Neural progenitor cell (in vitro differentiated cells): ENCODE measurements around the gene MTG1. TPM values are rescaled to one million over a fixed set of nuclear protein-coding genes. Genes with fewer than 3 reads are reported as not detected.

ENCODE experiments used
- DNase-seq: peaks from one replicate; pipeline ENCODE4 v3.0.0-alpha.2; 2016; ENCODE audit warnings: low spot score
- H2AFZ ChIP-seq: fragments of 200-600 bp; sonication (generic); replicated peaks from 2 replicates; pipeline ENCODE4 v1.6.1; 2016; ENCODE audit warnings: antibody characterized with exemption
- H3F3A ChIP-seq: fragments of 200-600 bp; sonication (generic); 2 replicates; pipeline ENCODE4 v1.6.1; 2016; ENCODE audit warnings: antibody characterized with exemption, low read depth
- H3K27ac ChIP-seq: fragments of 200-600 bp; sonication (generic); 2 replicates; pipeline ENCODE4 v1.5.1; 2016; ENCODE audit warnings: mild to moderate bottlenecking
- H3K27me3 ChIP-seq: fragments of 200-600 bp; sonication (generic); 2 replicates; pipeline ENCODE4 v1.6.1; 2016; ENCODE audit warnings: mild to moderate bottlenecking, moderate library complexity
- H3K36me3 ChIP-seq: fragments of 200-600 bp; sonication (generic); 2 replicates; pipeline ENCODE4 v1.5.1; 2016
- H3K4me1 ChIP-seq: fragments of 200-600 bp; sonication (generic); 2 replicates; pipeline ENCODE4 v1.6.1; 2016; ENCODE audit warnings: mixed run types
- H3K4me2 ChIP-seq: fragments of 200-600 bp; sonication (generic); 2 replicates; pipeline ENCODE4 v1.6.1; 2016
- H3K4me3 ChIP-seq: fragments of 200-600 bp; sonication (generic); 2 replicates; pipeline ENCODE4 v1.5.1; 2016
- H3K79me2 ChIP-seq: fragments of 200-600 bp; sonication (generic); 2 replicates; pipeline ENCODE4 v1.6.1; 2016; ENCODE audit warnings: low read depth
- H3K9ac ChIP-seq: fragments of 200-600 bp; sonication (generic); 2 replicates; pipeline ENCODE4 v1.6.1; 2016
- H3K9me3 ChIP-seq: fragments of 200-600 bp; sonication (generic); 2 replicates; pipeline ENCODE4 v1.5.1; 2016; ENCODE audit warnings: low read depth
- H4K20me1 ChIP-seq: fragments of 200-600 bp; sonication (generic); 2 replicates; pipeline ENCODE4 v1.6.1; 2016; ENCODE audit warnings: low read depth
- H3K27ac Mint-ChIP-seq: 3 replicates; pipeline ENCODE4 v1.8.0; 2021; ENCODE audit warnings: mixed read lengths
- H3K27me3 Mint-ChIP-seq: 2 replicates; pipeline ENCODE4 v1.8.0; 2022; ENCODE audit warnings: low read depth, mild to moderate bottlenecking, inconsistent platforms, moderate library complexity, mixed read lengths; ENCODE audit not compliant: insufficient read depth
- H3K36me3 Mint-ChIP-seq: 3 replicates; pipeline ENCODE4 v1.8.0; 2021; ENCODE audit warnings: mixed read lengths
- H3K4me1 Mint-ChIP-seq: 3 replicates; pipeline ENCODE4 v1.8.0; 2021; ENCODE audit warnings: mixed read lengths
- H3K4me3 Mint-ChIP-seq: 3 replicates; pipeline ENCODE4 v1.8.0; 2021; ENCODE audit warnings: mild to moderate bottlenecking, moderate library complexity, mixed read lengths
- H3K9me3 Mint-ChIP-seq: 3 replicates; pipeline ENCODE4 v1.8.0; 2020; ENCODE audit warnings: mixed read lengths
- EZH2 ChIP-seq: fragments of 200-600 bp; sonication (generic); IDR thresholded peaks from 2 replicates; pipeline ENCODE4 v1.6.1; 2017; ENCODE audit warnings: antibody characterized with exemption, mild to moderate bottlenecking, moderate library complexity
- EZH2phosphoT487 ChIP-seq: fragments of 200-600 bp; sonication (generic); IDR thresholded peaks from 2 replicates; pipeline ENCODE4 v1.6.1; 2017; ENCODE audit warnings: antibody characterized with exemption
- total RNA-seq: library from RNA; depleted of rRNA; stranded (reverse); fragments of >200 nt; gene quantifications from 2 replicates; pipeline ENCODE4 v1.2.3, GENCODE V29; 2015; ENCODE audit warnings: low replicate concordance
- TF ChIP-seq, protein P1 (sequence below): fragments of 200-600 bp; sonication (generic); IDR thresholded peaks from 2 replicates; pipeline ENCODE4 v1.5.1; 2017; ENCODE audit warnings: antibody characterized with exemption, mild to moderate bottlenecking

MTG1 gene
- total RNA-seq, 1 donor from 2014 or later, result 28.0 TPM

DNA sequence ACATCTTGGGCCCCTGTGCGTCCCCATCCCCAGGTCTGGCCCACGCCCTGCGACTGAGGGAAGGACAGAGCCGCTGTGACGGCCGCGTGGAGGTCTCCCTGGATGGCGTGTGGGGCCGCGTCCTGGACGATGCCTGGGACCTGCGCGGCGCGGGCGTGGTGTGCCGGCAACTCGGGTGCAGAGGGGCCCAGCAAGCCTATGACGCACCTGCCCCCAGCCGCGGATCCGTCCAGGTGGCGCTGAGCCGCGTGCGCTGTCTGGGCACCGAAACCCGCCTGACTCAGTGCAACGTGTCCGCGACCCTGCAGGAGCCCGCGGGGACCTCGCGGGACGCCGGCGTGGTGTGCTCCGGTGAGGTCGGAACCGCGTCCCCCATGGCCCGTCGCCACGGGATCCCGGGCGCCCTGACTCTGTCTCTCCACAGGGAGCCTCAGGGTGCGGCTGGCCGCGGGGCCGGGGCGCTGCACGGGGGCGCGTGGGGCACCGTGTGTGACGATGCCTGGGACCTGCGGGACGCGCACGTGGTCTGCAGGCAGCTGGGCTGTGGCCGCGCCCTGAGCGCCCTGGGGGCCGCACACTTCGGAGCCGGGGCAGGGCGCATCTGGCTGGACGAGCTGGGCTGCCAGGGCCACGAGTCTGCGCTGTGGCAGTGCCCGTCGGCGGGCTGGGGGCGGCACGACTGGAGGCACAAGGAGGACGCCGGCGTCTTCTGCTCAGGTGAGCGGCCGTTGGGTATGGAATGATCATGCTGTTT is 65.7 kb downstream of the MTG1 start:
- Mint-ChIP-seq H3K27ac (no peak overlapping the region), H3K36me3 (peaks cover 3% of the 10 kb centered on the region), H3K4me3 (no peak overlapping the region), H3K9me3 (peaks cover 23% of the 10 kb centered on the region), H3K4me1 (no peaks in the 10 kb centered on the region), H3K27me3 (peaks cover 2% of the 10 kb centered on the region)
- TF ChIP-seq EZH2phosphoT487 (no peak), EZH2 (no peak)
- TF ChIP-seq, protein P1, sequence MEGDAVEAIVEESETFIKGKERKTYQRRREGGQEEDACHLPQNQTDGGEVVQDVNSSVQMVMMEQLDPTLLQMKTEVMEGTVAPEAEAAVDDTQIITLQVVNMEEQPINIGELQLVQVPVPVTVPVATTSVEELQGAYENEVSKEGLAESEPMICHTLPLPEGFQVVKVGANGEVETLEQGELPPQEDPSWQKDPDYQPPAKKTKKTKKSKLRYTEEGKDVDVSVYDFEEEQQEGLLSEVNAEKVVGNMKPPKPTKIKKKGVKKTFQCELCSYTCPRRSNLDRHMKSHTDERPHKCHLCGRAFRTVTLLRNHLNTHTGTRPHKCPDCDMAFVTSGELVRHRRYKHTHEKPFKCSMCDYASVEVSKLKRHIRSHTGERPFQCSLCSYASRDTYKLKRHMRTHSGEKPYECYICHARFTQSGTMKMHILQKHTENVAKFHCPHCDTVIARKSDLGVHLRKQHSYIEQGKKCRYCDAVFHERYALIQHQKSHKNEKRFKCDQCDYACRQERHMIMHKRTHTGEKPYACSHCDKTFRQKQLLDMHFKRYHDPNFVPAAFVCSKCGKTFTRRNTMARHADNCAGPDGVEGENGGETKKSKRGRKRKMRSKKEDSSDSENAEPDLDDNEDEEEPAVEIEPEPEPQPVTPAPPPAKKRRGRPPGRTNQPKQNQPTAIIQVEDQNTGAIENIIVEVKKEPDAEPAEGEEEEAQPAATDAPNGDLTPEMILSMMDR, result no peak
- H3K4me3 ChIP-seq, result no peak overlapping the region
- H3K79me2 ChIP-seq, result no peaks in the 10 kb centered on the region
- no peak for DNase-seq
- H3K4me2 ChIP-seq, result no peak overlapping the region
- H3K27ac ChIP-seq, result no peak overlapping the region
- no peaks in the 10 kb centered on the region for H3K36me3 ChIP-seq
- H4K20me1 ChIP-seq, result no peaks in the 10 kb centered on the region
- H3K9me3 ChIP-seq, result no peaks in the 10 kb centered on the region
- no peaks in the 10 kb centered on the region for H3K27me3 ChIP-seq
- H3F3A ChIP-seq, result no peaks in the 10 kb centered on the region
- H2AFZ ChIP-seq, result no peak overlapping the region
- no peak overlapping the region for H3K9ac ChIP-seq
- no peaks in the 10 kb centered on the region for H3K4me1 ChIP-seq

DNA sequence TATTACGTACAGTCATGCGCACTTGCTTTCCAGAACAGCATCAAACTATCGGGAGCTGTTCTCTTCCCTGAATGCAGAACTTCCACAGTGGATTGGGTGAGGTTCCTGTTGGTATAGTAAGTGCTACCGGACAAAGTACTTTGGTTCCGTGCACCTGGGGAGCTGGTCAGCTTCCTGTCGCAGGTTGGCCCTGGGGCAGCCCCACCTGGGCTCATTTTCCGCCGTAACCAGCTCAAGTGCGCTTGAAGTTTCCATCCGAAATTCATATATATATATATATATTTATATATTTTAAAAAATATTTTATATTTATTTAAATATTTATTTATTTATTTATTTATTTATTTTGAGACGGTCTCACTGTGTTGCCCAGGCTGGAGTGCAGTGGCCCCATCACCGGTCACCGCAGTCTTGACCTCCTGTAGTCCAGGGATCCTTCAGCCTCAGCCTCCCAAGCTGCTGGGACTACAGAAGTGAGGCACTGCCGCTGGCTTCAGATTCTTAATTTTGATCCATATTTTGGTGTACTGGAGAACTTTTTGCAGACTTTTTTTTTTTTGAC is 66.3 kb downstream of the MTG1 start:
- H3K9me3 ChIP-seq, result no peaks in the 10 kb centered on the region
- H3K27me3 Mint-ChIP-seq, result peaks cover 2% of the 10 kb centered on the region

DNA sequence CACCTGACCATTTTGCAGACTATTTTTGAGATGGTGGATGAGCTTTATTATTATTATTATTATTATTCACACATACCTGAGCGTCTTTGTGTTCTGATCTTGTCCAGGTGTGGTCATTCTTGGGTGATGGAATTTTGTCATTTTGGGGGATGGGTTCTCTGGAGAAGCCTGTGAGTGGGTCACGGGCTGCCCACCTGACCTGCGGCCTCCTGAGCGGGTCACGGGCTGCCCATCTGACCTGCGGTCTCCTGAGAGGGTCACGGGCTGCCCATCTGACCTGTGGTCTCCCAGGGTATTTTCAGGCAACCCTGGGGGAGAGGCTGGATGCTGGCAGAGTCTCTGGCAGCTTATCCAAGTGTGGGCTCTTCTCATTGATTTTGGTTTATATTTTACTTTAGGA is 67.1 kb downstream of the MTG1 start:
- TF ChIP-seq EZH2phosphoT487 (no peak), EZH2 (no peak)
- TF ChIP-seq, protein P1, result no peak
- H3K9me3 Mint-ChIP-seq, result peaks cover 17% of the 10 kb centered on the region
- H3K27me3 Mint-ChIP-seq, result no peaks in the 10 kb centered on the region
- H3K4me3 ChIP-seq, result no peak overlapping the region
- DNase-seq, result no peak
- no peaks in the 10 kb centered on the region for H3K9me3 ChIP-seq
- no peaks in the 10 kb centered on the region for H3K36me3 ChIP-seq
- peaks cover 3% of the 10 kb centered on the region for H3K36me3 Mint-ChIP-seq
- H3K4me2 ChIP-seq, result no peak overlapping the region
- H3K4me1 ChIP-seq, result no peaks in the 10 kb centered on the region
- H3K27ac ChIP-seq, result no peak overlapping the region
- no peak overlapping the region for H3K9ac ChIP-seq
- no peaks in the 10 kb centered on the region for H3K4me1 Mint-ChIP-seq
- H3K27ac Mint-ChIP-seq, result no peak overlapping the region
- no peak overlapping the region for H3K4me3 Mint-ChIP-seq
- H2AFZ ChIP-seq, result no peak overlapping the region
- no peaks in the 10 kb centered on the region for H3K79me2 ChIP-seq
- no peaks in the 10 kb centered on the region for H4K20me1 ChIP-seq
- no peaks in the 10 kb centered on the region for H3F3A ChIP-seq
- no peaks in the 10 kb centered on the region for H3K27me3 ChIP-seq

More for the DNA sequence above, 66.3 kb downstream of the MTG1 start:
- H3K27ac ChIP-seq, result no peak overlapping the region
- no peaks in the 10 kb centered on the region for H3K36me3 ChIP-seq
- H4K20me1 ChIP-seq, result no peaks in the 10 kb centered on the region
- H3K4me1 ChIP-seq, result no peaks in the 10 kb centered on the region
- H3F3A ChIP-seq, result no peaks in the 10 kb centered on the region
- no peak overlapping the region for H3K4me2 ChIP-seq
- no peak overlapping the region for H3K9ac ChIP-seq
- H3K27ac Mint-ChIP-seq, result no peak overlapping the region
- H3K4me3 Mint-ChIP-seq, result no peak overlapping the region
- H3K79me2 ChIP-seq, result no peaks in the 10 kb centered on the region
- H3K4me1 Mint-ChIP-seq, result no peaks in the 10 kb centered on the region
- H3K9me3 Mint-ChIP-seq, result peaks cover 18% of the 10 kb centered on the region
- H3K27me3 ChIP-seq, result no peaks in the 10 kb centered on the region
- no peak overlapping the region for H3K4me3 ChIP-seq
- peaks cover 3% of the 10 kb centered on the region for H3K36me3 Mint-ChIP-seq
- TF ChIP-seq EZH2 (no peak), EZH2phosphoT487 (no peak)
- TF ChIP-seq, protein P1, result no peak
- H2AFZ ChIP-seq, result no peak overlapping the region
- no peak for DNase-seq
